Cardiac muscle cell (in vitro differentiated cells and primary cell): Measurements from ENCODE around the gene CTIF. TPM values are rescaled to one million over a fixed set of nuclear protein-coding genes. Genes with fewer than 3 reads are reported as not detected.
A peak's percentile ranks its signal among the peaks of the same experiment; 100 is the strongest.

Experiments
- DNase-seq, 2 donors: peaks; one replicate each; pipeline versions ENCODE4 v3.0.0 to v3.0.0-alpha.2; 2010 to 2017; ENCODE audit warnings: low read depth in 1 of 2, low spot score in 1 of 2
- H3K27ac ChIP-seq: fragments of 200-600 bp; sonication (generic); 2 replicates; pipeline ENCODE4 v1.5.1; 2016
- H3K27me3 ChIP-seq: fragments of 200-600 bp; sonication (generic); 2 replicates; pipeline ENCODE4 v1.6.0; 2016; ENCODE audit warnings: control low read depth
- H3K36me3 ChIP-seq: fragments of 200-600 bp; sonication (generic); 2 replicates; pipeline ENCODE4 v1.5.1; 2016; ENCODE audit warnings: control low read depth
- H3K4me1 ChIP-seq: fragments of 200-600 bp; sonication (generic); 2 replicates; pipeline ENCODE4 v1.8.1; 2017; ENCODE audit warnings: low read depth, mild to moderate bottlenecking, mixed run types
- H3K4me3 ChIP-seq: fragments of 200-600 bp; sonication (generic); 2 replicates; pipeline ENCODE4 v1.5.1; 2016; ENCODE audit warnings: mild to moderate bottlenecking
- H3K9me3 ChIP-seq: fragments of 200-600 bp; sonication (generic); 2 replicates; pipeline ENCODE4 v1.5.1; 2017; ENCODE audit warnings: low read depth, mild to moderate bottlenecking, control low read depth
- polyA plus RNA-seq: library from polyadenylated mRNA; unstranded; fragments of >200 nt; fragmentation: Nextera tagmentation; extraction: Ambion mirVana; gene quantifications from 2 replicates; pipeline ENCODE4 v1.2.1, GENCODE V29; 2016
- total RNA-seq: library from RNA; depleted of rRNA; stranded (reverse); fragments of >200 nt; gene quantifications from 2 replicates; pipeline ENCODE4 v1.2.3, GENCODE V29; 2016
- TF ChIP-seq, protein P1 (sequence below): IDR thresholded peaks from 2 replicates; pipeline ENCODE4 v1.5.1; 2012; ENCODE audit warnings: low read depth, mild to moderate bottlenecking, low read length

CTIF gene
- total and polyA plus RNA-seq, 2 experiments from 2014 or later: 16.5 to 22.0 TPM

GRCh38 chr18:48757367-48757766, 218.5 kb downstream of the CTIF start:
- DNase-seq: no peak
- TF ChIP-seq, protein P1, sequence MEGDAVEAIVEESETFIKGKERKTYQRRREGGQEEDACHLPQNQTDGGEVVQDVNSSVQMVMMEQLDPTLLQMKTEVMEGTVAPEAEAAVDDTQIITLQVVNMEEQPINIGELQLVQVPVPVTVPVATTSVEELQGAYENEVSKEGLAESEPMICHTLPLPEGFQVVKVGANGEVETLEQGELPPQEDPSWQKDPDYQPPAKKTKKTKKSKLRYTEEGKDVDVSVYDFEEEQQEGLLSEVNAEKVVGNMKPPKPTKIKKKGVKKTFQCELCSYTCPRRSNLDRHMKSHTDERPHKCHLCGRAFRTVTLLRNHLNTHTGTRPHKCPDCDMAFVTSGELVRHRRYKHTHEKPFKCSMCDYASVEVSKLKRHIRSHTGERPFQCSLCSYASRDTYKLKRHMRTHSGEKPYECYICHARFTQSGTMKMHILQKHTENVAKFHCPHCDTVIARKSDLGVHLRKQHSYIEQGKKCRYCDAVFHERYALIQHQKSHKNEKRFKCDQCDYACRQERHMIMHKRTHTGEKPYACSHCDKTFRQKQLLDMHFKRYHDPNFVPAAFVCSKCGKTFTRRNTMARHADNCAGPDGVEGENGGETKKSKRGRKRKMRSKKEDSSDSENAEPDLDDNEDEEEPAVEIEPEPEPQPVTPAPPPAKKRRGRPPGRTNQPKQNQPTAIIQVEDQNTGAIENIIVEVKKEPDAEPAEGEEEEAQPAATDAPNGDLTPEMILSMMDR: no peak
- Histone ChIP-seq H3K4me1 (no peaks in the 10 kb centered on the region), H3K4me3 (no peak overlapping the region), H3K27me3 (no peaks in the 10 kb centered on the region), H3K27ac (no peak overlapping the region), H3K36me3 (no peaks in the 10 kb centered on the region), H3K9me3 (no peaks in the 10 kb centered on the region)

DNA sequence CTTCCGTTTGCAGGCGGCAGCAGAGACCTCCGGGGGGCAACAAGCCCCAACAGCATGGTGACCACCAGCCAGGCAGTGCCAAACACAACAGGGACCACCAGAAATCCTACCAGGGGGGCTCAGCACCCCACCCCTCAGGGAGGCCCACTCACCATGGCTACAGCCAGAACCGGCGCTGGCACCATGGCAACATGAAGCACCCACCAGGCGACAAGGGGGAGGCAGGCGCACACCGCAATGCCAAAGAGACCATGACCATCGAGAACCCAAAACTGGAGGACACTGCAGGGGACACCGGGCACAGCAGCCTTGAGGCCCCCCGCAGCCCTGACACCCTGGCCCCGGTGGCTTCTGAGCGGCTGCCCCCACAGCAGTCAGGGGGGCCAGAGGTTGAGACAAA, 219.1 kb downstream of the CTIF start:
- no peaks in the 10 kb centered on the region for H3K9me3 ChIP-seq
- TF ChIP-seq, protein P1: no peak
- no peaks in the 10 kb centered on the region for H3K27me3 ChIP-seq
- no peak overlapping the region for H3K4me3 ChIP-seq
- no peak for DNase-seq
- H3K4me1 ChIP-seq: no peaks in the 10 kb centered on the region
- no peak overlapping the region for H3K27ac ChIP-seq
- no peaks in the 10 kb centered on the region for H3K36me3 ChIP-seq

DNA sequence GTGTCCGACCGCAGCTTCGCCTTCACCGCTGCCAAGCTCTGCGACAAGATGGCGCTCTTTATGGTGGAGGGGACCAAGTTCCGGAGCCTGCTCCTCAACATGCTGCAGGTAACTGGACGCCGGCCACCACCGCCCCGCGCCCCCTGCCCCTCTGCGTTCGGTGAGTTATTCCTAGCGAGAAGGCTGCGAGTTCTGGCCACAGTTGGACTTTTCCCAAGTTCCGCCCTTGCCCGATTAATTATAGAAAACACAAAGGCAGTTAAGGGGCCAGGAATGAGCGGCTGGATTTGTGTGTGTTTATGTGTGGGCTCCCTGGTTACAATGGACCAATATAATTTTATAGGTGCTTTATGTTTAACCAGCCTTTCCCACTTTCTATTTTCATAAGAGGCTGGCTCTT, 222.8 kb downstream of the CTIF start:
- H3K27me3 ChIP-seq: no peaks in the 10 kb centered on the region
- TF ChIP-seq, protein P1: no peak
- no peaks in the 10 kb centered on the region for H3K36me3 ChIP-seq

GRCh38 chr18:48762022-48762421, 223.2 kb downstream of the CTIF start:
- no peak for DNase-seq
- Histone ChIP-seq H3K27me3 (no peaks in the 10 kb centered on the region), H3K9me3 (no peaks in the 10 kb centered on the region), H3K27ac (no peak overlapping the region), H3K36me3 (no peaks in the 10 kb centered on the region), H3K4me3 (no peak overlapping the region), H3K4me1 (peaks cover 4% of the 10 kb centered on the region)
- TF ChIP-seq, protein P1: no peak

More for the DNA sequence above, 222.8 kb downstream of the CTIF start:
- Histone ChIP-seq H3K9me3 (no peaks in the 10 kb centered on the region), H3K4me3 (no peak overlapping the region), H3K4me1 (no peaks in the 10 kb centered on the region), H3K27ac (no peak overlapping the region)
- DNase-seq: no peak

DNA sequence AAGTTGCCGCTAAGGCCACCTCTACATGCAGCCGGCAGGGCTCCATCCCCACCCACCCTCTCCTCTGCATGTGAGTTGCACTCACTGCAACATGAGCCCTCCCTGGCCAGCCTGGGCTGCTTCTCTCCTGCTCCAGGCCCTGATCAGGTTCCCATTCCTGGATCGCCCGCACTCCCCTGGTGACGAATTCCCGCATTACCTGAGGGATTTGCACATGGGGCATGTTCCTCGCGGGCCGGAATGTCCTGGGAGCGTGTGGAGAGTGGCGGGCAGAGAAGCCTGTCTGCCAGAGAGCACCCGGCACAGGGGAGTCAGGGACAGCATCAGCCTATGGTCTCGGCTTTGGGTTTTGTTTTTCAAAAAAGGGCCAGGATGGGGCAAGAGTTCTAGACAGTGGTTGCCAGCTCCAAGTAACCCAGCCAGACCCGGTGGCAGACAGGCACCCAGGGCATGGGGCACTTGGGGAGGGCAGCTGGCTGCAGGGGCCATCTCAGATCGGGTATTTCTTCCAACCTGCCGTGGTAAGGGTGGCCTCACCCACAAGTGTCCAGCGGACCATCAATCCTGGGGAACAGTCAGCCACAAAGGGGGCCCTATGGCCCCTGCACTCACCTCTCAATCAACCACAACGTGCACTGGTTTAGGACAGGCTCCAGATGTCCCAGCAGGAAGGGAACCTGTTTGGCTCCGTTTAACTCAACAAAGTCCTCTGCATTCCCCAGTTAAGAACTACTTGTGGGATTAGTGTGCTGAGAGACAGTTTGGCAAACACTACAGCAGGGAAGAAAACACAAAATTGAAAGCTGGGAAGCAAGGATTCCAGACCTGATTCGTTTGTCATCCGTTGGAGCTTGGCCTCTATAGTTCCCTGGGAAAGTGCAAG, 224.2 kb downstream of the CTIF start:
- H3K36me3 ChIP-seq: no peaks in the 10 kb centered on the region
- TF ChIP-seq, protein P1: no peak
- no peak for DNase-seq

More for the DNA sequence above, 224.2 kb downstream of the CTIF start:
- no peaks in the 10 kb centered on the region for H3K27me3 ChIP-seq
- no peak overlapping the region for H3K4me3 ChIP-seq
- peaks cover 11% of the 10 kb centered on the region for H3K4me1 ChIP-seq
- no peaks in the 10 kb centered on the region for H3K9me3 ChIP-seq
- H3K27ac ChIP-seq: peak overlapping the region; percentile 37
